NCI-H1436 (cell line): Measurements from ENCODE around the gene TMEM40.
"Not testable (repeated sequence)": the region's sequence is repeated elsewhere in the genome, so short reads cannot be mapped to it uniquely, and the experiment has no call there.

Experiments used
- DNase-seq: peaks from one replicate; lab custom pipeline; 2025; lab: John Stamatoyannopoulos, UW

Gene TMEM40

GRCh38 chr3:12775970-12776369 is 16.9 kb upstream of the TMEM40 start:
- DNase-seq = not testable (repeated sequence)

GRCh38 chr3:12775226-12775625 is 16.2 kb upstream of the TMEM40 start:
- DNase-seq = no peak

GRCh38 chr3:12774619-12775018 is 15.6 kb upstream of the TMEM40 start:
- no peak for DNase-seq

GRCh38 chr3:12773710-12774086 is 14.6 kb upstream of the TMEM40 start:
- DNase-seq = no peak

GRCh38 chr3:12773030-12773709 is 14.1 kb upstream of the TMEM40 start:
- DNase-seq = no peak

- no peak for DNase-seq
These were observed 13.4 kb upstream of the TMEM40 start for GRCh38 chr3:12772462-12772861.

GRCh38 chr3:12771236-12771635 is 12.2 kb upstream of the TMEM40 start:
- DNase-seq = no peak

GRCh38 chr3:12769761-12770160 is 10.7 kb upstream of the TMEM40 start:
- DNase-seq = no peak

- no peak for DNase-seq
These were observed 9.8 kb upstream of the TMEM40 start for GRCh38 chr3:12768579-12769527.

- no peak for DNase-seq
These were observed 7.5 kb upstream of the TMEM40 start for GRCh38 chr3:12766541-12766940.

GRCh38 chr3:12764171-12764776 is 5.2 kb upstream of the TMEM40 start:
- DNase-seq = no peak

GRCh38 chr3:12759693-12760565 is 870 bp upstream of the TMEM40 start:
- no peak for DNase-seq

- no peak for DNase-seq
These were observed 856 bp downstream of the TMEM40 start for GRCh38 chr3:12758025-12758781.

- no peak for DNase-seq
These were observed 2.4 kb downstream of the TMEM40 start for GRCh38 chr3:12756635-12757034.

GRCh38 chr3:12756175-12756574 is 2.9 kb downstream of the TMEM40 start:
- no peak for DNase-seq

- no peak for DNase-seq
These were observed 3.3 kb downstream of the TMEM40 start for GRCh38 chr3:12755754-12756153.

- no peak for DNase-seq
These were observed 4.7 kb downstream of the TMEM40 start for GRCh38 chr3:12754313-12754712.

- DNase-seq = no peak
These were observed 5.6 kb downstream of the TMEM40 start for GRCh38 chr3:12753275-12754028.

GRCh38 chr3:12752809-12753208 is 6.2 kb downstream of the TMEM40 start:
- no peak for DNase-seq

GRCh38 chr3:12752102-12752501 is 7.0 kb downstream of the TMEM40 start:
- no peak for DNase-seq
